PC-3 (cell line): ENCODE measurements around the gene MRPS11. TPM values are rescaled to one million over a fixed set of nuclear protein-coding genes. Genes with fewer than 3 reads are reported as not detected.

Experiments
- ATAC-seq: fragments of 200-7000 bp; cut with Tn5 transposase; 2 replicates; pipeline ENCODE4 v1.9.1; 2020; ENCODE audit warnings: mild to moderate bottlenecking, moderate library complexity
- BruUV-seq: library from RNA; stranded (reverse); fragments of 400-500 nt; replicated peaks from 2 replicates; lab custom pipeline; 2021; lab: Mats Ljungman, UMichigan
- CTCF ChIA-PET: fragments of 300-600 bp; sonication (Branson Sonifier 250); formaldehyde crosslinking; loops from one replicate; lab custom pipeline; 2022; ENCODE audit warnings: antibody characterized with exemption; lab: Charles Lee
- POLR2A ChIA-PET: fragments of 300-600 bp; sonication (Branson Sonifier 250); formaldehyde crosslinking; loops from one replicate; lab custom pipeline; 2022; ENCODE audit warnings: antibody characterized with exemption; ENCODE audit not compliant: unreplicated experiment; lab: Charles Lee
- DNase-seq: peaks from one replicate; pipeline ENCODE4 v3.0.0-alpha.2; 2015
- H2AFZ ChIP-seq: fragments of 300-600 bp; sonication (generic); 2 replicates; pipeline ENCODE4 v1.6.0; 2016; ENCODE audit warnings: antibody characterized with exemption, low read length
- H3F3A ChIP-seq: fragments of 300-600 bp; sonication (generic); one replicate; pipeline ENCODE4 v1.6.0; 2017; ENCODE audit warnings: antibody characterized with exemption, low read length, control low read depth, mild to moderate bottlenecking; ENCODE audit not compliant: unreplicated experiment
- H3K27ac ChIP-seq: fragments of 300-600 bp; sonication (generic); 2 replicates; pipeline ENCODE4 v1.5.1; 2016; ENCODE audit warnings: mild to moderate bottlenecking, low read length
- H3K27me3 ChIP-seq: fragments of 300-600 bp; sonication (generic); 2 replicates; pipeline ENCODE4 v1.6.1; 2016; ENCODE audit warnings: low read length, mixed read lengths
- H3K36me3 ChIP-seq: fragments of 300-600 bp; sonication (generic); 2 replicates; pipeline ENCODE4 v1.6.1; 2016; ENCODE audit warnings: low read depth, mixed run types, low read length, mixed read lengths
- H3K4me1 ChIP-seq: fragments of 300-600 bp; sonication (generic); 2 replicates; pipeline ENCODE4 v1.5.1; 2016; ENCODE audit warnings: low read length; ENCODE audit not compliant: insufficient read depth
- H3K4me2 ChIP-seq: fragments of 300-600 bp; sonication (generic); 2 replicates; pipeline ENCODE4 v1.6.0; 2016; ENCODE audit warnings: low read length
- H3K4me3 ChIP-seq: fragments of 300-600 bp; sonication (generic); 2 replicates; pipeline ENCODE4 v1.5.1; 2016; ENCODE audit warnings: mild to moderate bottlenecking, low read length, mixed read lengths
- H3K79me2 ChIP-seq: fragments of 300-600 bp; sonication (generic); 2 replicates; pipeline ENCODE4 v1.6.1; 2017; ENCODE audit warnings: low read length, mixed read lengths
- H3K9ac ChIP-seq: fragments of 300-600 bp; sonication (generic); 2 replicates; pipeline ENCODE4 v1.6.0; 2016; ENCODE audit warnings: mild to moderate bottlenecking, low read length
- H3K9me2 ChIP-seq: fragments of 300-600 bp; sonication (generic); replicated peaks from 2 replicates; pipeline ENCODE4 v1.6.1; 2016; ENCODE audit warnings: mixed run types, low read length, mixed read lengths
- H3K9me3 ChIP-seq: fragments of 300-600 bp; sonication (generic); 2 replicates; pipeline ENCODE4 v1.6.1; 2016; ENCODE audit warnings: low read length, mixed read lengths
- H4K20me1 ChIP-seq: fragments of 300-600 bp; sonication (generic); 2 replicates; pipeline ENCODE4 v1.6.1; 2016; ENCODE audit warnings: low read length, mixed read lengths
- CTCF ChIP-seq: fragments of 300-600 bp; sonication (generic); conservative IDR thresholded peaks from 2 replicates; pipeline ENCODE4 v1.5.1; 2017; ENCODE audit warnings: antibody characterized with exemption, low read depth, mild to moderate bottlenecking, low read length
- EZH2 ChIP-seq: fragments of 300-600 bp; sonication (generic); IDR thresholded peaks from one replicate; pipeline ENCODE4 v1.6.1; 2017; ENCODE audit warnings: antibody characterized with exemption, mild to moderate bottlenecking, low read length; ENCODE audit not compliant: unreplicated experiment
- EZH2phosphoT487 ChIP-seq: fragments of 300-600 bp; sonication (generic); IDR thresholded peaks from 2 replicates; pipeline ENCODE4 v1.6.1; 2018; ENCODE audit warnings: mild to moderate bottlenecking, antibody characterized with exemption, low read length, borderline replicate concordance
- intact Hi-C: fragments of 100-400 bp; cut with micrococcal nuclease; formaldehyde crosslinking; loops from 2 replicates; pipeline ENCODE4 v1.9.0; 2023
- total RNA-seq: library from RNA; depleted of rRNA; stranded (reverse); fragments of >200 nt; gene quantifications from 2 replicates; pipeline ENCODE4 v1.2.3, GENCODE V29; 2014

The MRPS11 gene
- total RNA-seq, 1 experiment from 2014 or later, result 92.7 TPM

GRCh38 chr15:88506628-88507027 lies 39.1 kb downstream of the MRPS11 start:
- H4K20me1 ChIP-seq, result no peaks in the 10 kb centered on the region
- no peak overlapping the region for H3K4me3 ChIP-seq
- DNase-seq (no peak), ATAC-seq (no peak)
- ChIA-PET CTCF (no interaction called here), POLR2A (no interaction called here)
- no peak overlapping the region for H3K27ac ChIP-seq
- H3K36me3 ChIP-seq, result no peaks in the 10 kb centered on the region
- H2AFZ ChIP-seq, result no peak overlapping the region
- TF ChIP-seq CTCF (no peak), EZH2phosphoT487 (no peak), EZH2 (no peak)
- H3K9me2 ChIP-seq, result no peaks in the 10 kb centered on the region
- no peaks in the 10 kb centered on the region for H3K79me2 ChIP-seq
- no peak overlapping the region for H3K9ac ChIP-seq
- H3K4me1 ChIP-seq, result no peaks in the 10 kb centered on the region
- no peak overlapping the region for H3K4me2 ChIP-seq
- no peaks in the 10 kb centered on the region for H3K9me3 ChIP-seq
- H3F3A ChIP-seq, result no peaks in the 10 kb centered on the region
- BruUV-seq, result no TSS peak
- H3K27me3 ChIP-seq, result no peaks in the 10 kb centered on the region
- intact Hi-C loops, result no loop called here

- no peak overlapping the region for H3K4me3 ChIP-seq
- no peak overlapping the region for H3K4me2 ChIP-seq
- no peaks in the 10 kb centered on the region for H4K20me1 ChIP-seq
- intact Hi-C loops, result no loop called here
- H3K9me3 ChIP-seq, result no peaks in the 10 kb centered on the region
- POLR2A ChIA-PET, result no interaction called here
- H3K27ac ChIP-seq, result no peak overlapping the region
- H3K79me2 ChIP-seq, result no peaks in the 10 kb centered on the region
- ATAC-seq (no peak), DNase-seq (no peak)
- H3K9ac ChIP-seq, result no peak overlapping the region
- H3K4me1 ChIP-seq, result peaks cover 6% of the 10 kb centered on the region; the same call in 1 of the 2 replicates
- CTCF ChIA-PET, result no interaction called here
- no peaks in the 10 kb centered on the region for H3K36me3 ChIP-seq
- BruUV-seq, result no TSS peak
- H3K27me3 ChIP-seq, result no peaks in the 10 kb centered on the region
- H2AFZ ChIP-seq, result no peak overlapping the region
- H3K9me2 ChIP-seq, result no peaks in the 10 kb centered on the region
- TF ChIP-seq EZH2 (no peak), CTCF (no peak), EZH2phosphoT487 (no peak)
- no peaks in the 10 kb centered on the region for H3F3A ChIP-seq
These were observed 41.8 kb downstream of the MRPS11 start for GRCh38 chr15:88509321-88509720.

GRCh38 chr15:88509964-88510363 lies 42.5 kb downstream of the MRPS11 start:
- no peaks in the 10 kb centered on the region for H3K79me2 ChIP-seq
- intact Hi-C loops, result no loop called here
- ATAC-seq (no peak), DNase-seq (no peak)
- no peaks in the 10 kb centered on the region for H3K9me2 ChIP-seq
- no TSS peak for BruUV-seq
- H3K9ac ChIP-seq, result no peak overlapping the region
- no peak overlapping the region for H3K4me3 ChIP-seq
- no peak overlapping the region for H3K4me2 ChIP-seq
- TF ChIP-seq EZH2phosphoT487 (no peak), EZH2 (no peak), CTCF (no peak)
- no peak overlapping the region for H3K27ac ChIP-seq
- no peaks in the 10 kb centered on the region for H3K36me3 ChIP-seq
- no peaks in the 10 kb centered on the region for H4K20me1 ChIP-seq
- H3K27me3 ChIP-seq, result no peaks in the 10 kb centered on the region
- H3F3A ChIP-seq, result no peaks in the 10 kb centered on the region
- H3K4me1 ChIP-seq, result peaks cover 6% of the 10 kb centered on the region; the same call in 1 of the 2 replicates
- POLR2A ChIA-PET, result no interaction called here
- H3K9me3 ChIP-seq, result no peaks in the 10 kb centered on the region
- CTCF ChIA-PET, result no interaction called here
- no peak overlapping the region for H2AFZ ChIP-seq
